DND-41 (cell line): Measurements from ENCODE around the gene PCDHGA11.
"Not testable (repeated sequence)": the region's sequence is repeated elsewhere in the genome, so short reads cannot be mapped to it uniquely, and the experiment has no call there.

Source experiments
- ATAC-seq: fragments of 200-7000 bp; cut with Tn5 transposase; 3 replicates; pipeline ENCODE4 v1.9.1; 2021; ENCODE audit warnings: low read depth; ENCODE audit not compliant: insufficient read depth
- DNase-seq: peaks from one replicate; pipeline ENCODE4 v3.0.0-alpha.2; 2020
- H2AFZ ChIP-seq: 2 replicates; pipeline ENCODE4 v1.6.0; 2012; ENCODE audit warnings: low read depth, low read length
- H3K27ac ChIP-seq: 2 replicates; pipeline ENCODE4 v1.5.1; 2012; ENCODE audit warnings: low read length, inconsistent platforms
- H3K27me3 ChIP-seq: fragments of 200-600 bp; sonication (generic); 2 replicates; pipeline ENCODE4 v1.6.0; 2012; ENCODE audit warnings: low read length, mild to moderate bottlenecking, inconsistent platforms; ENCODE audit not compliant: insufficient read depth, poor library complexity
- H3K36me3 ChIP-seq: 2 replicates; pipeline ENCODE4 v1.5.1; 2012; ENCODE audit warnings: low read length, inconsistent platforms; ENCODE audit not compliant: insufficient read depth
- H3K4me1 ChIP-seq: 2 replicates; pipeline ENCODE4 v1.5.1; 2012; ENCODE audit warnings: mild to moderate bottlenecking, low read length; ENCODE audit not compliant: insufficient read depth
- H3K4me2 ChIP-seq: 2 replicates; pipeline ENCODE4 v1.6.0; 2012; ENCODE audit warnings: mild to moderate bottlenecking, moderate library complexity, low read length, inconsistent platforms; ENCODE audit not compliant: insufficient read depth
- H3K4me3 ChIP-seq, 2 experiments: fragments of 200-600 bp in 1 of 2; shearing (Covaris generic) in 1 of 2; 2 replicates each; pipeline ENCODE4 v1.5.1; 2012 to 2016; ENCODE audit warnings: inconsistent platforms in 2 of 2, low read length in 2 of 2, mild to moderate bottlenecking in 2 of 2, low read depth in 1 of 2, moderate library complexity in 1 of 2
- H3K79me2 ChIP-seq: 2 replicates; pipeline ENCODE4 v1.6.0; 2012; ENCODE audit warnings: low read length, inconsistent platforms; ENCODE audit not compliant: insufficient read depth
- H3K9ac ChIP-seq: 2 replicates; pipeline ENCODE4 v1.6.0; 2012; ENCODE audit warnings: low read depth, mild to moderate bottlenecking, inconsistent platforms, low read length, moderate library complexity
- H3K9me3 ChIP-seq: 2 replicates; pipeline ENCODE4 v1.5.1; 2012; ENCODE audit warnings: low read length, moderate library complexity, mild to moderate bottlenecking, inconsistent platforms; ENCODE audit not compliant: insufficient read depth, severe bottlenecking
- H4K20me1 ChIP-seq: 2 replicates; pipeline ENCODE4 v1.6.0; 2012; ENCODE audit warnings: low read length; ENCODE audit not compliant: insufficient read depth
- CTCF ChIP-seq: IDR thresholded peaks from 2 replicates; pipeline ENCODE4 v1.5.1; 2012; ENCODE audit warnings: borderline replicate concordance, low read length, moderate library complexity, mild to moderate bottlenecking; ENCODE audit not compliant: poor library complexity, severe bottlenecking; ENCODE audit errors: extremely low read depth
- EZH2 ChIP-seq: IDR thresholded peaks from 3 replicates; pipeline ENCODE4 v1.6.1; 2012; ENCODE audit warnings: borderline replicate concordance, low read depth, mild to moderate bottlenecking, moderate library complexity, low read length, inconsistent platforms; ENCODE audit not compliant: severe bottlenecking

PCDHGA11 gene

GRCh38 chr5:141402553-141403243 is 18.2 kb upstream of the PCDHGA11 start, which contains the start of gene PCDHGA9:
Gene PCDHGA9 (plus strand): TSS chr5:141402778. CDS start chr5:141402953, 175 bp downstream.
- Histone ChIP-seq H3K4me2 (peak within 1 kb of the TSS; percentile 42; the same call in 1 of the 2 replicates), H2AFZ (peak within 1 kb of the TSS; percentile 51), H3K79me2 (no peaks in the 10 kb centered on the region), H3K27ac (no peak within 1 kb of the TSS), H3K9me3 (no peaks in the 10 kb centered on the region), H3K27me3 (no peaks in the 10 kb centered on the region), H3K4me3 (peak within 1 kb of the TSS in 1 of 2 experiments; percentile 32; a peak in 1 of 4 replicates), H3K4me1 (no peaks in the 10 kb centered on the region), H3K9ac (no peak within 1 kb of the TSS), H4K20me1 (no peaks in the 10 kb centered on the region), H3K36me3 (no peaks in the 10 kb centered on the region)
- DNase-seq: peak; percentile 27
- TF ChIP-seq EZH2 (no peak), CTCF (peak; percentile 65)
- 0 out of 3 replicates have a peak, but pooled peaks have one; percentile 45 for ATAC-seq

- Histone ChIP-seq H3K4me1 (no peaks in the 10 kb centered on the region), H3K36me3 (no peaks in the 10 kb centered on the region), H3K79me2 (no peaks in the 10 kb centered on the region), H3K27ac (no peak overlapping the region), H2AFZ (no peak overlapping the region), H3K4me2 (no peak overlapping the region), H3K9ac (no peak overlapping the region), H3K4me3 (no peak overlapping the region), H3K9me3 (no peaks in the 10 kb centered on the region), H4K20me1 (no peaks in the 10 kb centered on the region), H3K27me3 (no peaks in the 10 kb centered on the region)
- no peak for TF ChIP-seq EZH2
- no peak for TF ChIP-seq CTCF
- no peak for DNase-seq
- ATAC-seq: no peak
Measured at GRCh38 chr5:141403387-141403786, 17.5 kb upstream of the PCDHGA11 start.

- not testable (repeated sequence) for H3K4me3 ChIP-seq, H3K9me3 ChIP-seq, ATAC-seq, H3K27ac ChIP-seq, H2AFZ ChIP-seq, H3K36me3 ChIP-seq, H3K79me2 ChIP-seq, H3K9ac ChIP-seq, H3K4me1 ChIP-seq, H3K27me3 ChIP-seq, H4K20me1 ChIP-seq, H3K4me2 ChIP-seq, DNase-seq
Measured at GRCh38 chr5:141407790-141408505, 12.9 kb upstream of the PCDHGA11 start, which contains the start of gene PCDHGB6. Gene PCDHGB6 (plus strand): TSS chr5:141408021. CDS start chr5:141408203, 182 bp downstream.
